ENCODE results near the gene CCT3.

The CCT3 gene

DNA sequence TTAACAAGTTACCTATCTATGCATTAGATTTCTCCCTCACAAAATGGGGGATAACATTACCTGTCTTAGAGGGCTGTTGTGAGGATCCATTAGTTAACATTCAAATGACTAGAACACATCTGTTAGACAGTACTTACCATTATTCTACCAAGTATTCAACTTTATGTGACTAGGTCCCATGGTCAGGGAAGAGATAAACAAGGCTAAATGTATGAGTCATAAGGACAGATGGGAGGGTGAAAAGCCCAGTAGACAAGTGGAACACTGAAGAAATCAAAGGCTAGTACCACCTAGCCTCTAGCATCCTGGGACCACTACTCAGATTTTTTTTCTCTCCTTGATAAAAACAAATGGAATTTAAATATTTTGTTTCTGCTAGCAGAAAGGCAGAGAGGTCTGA, 30.0 kb downstream of the CCT3 start:
- Histone ChIP-seq H3K4me2 (ENCODE audit: low read length) (no peak overlapping the region), H3K79me2 (ENCODE audit: control insufficient read depth, low read length) (no peaks in the 10 kb centered on the region), H3K9me3 (ENCODE audit: control insufficient read depth, insufficient read depth, low read length) (no peaks in the 10 kb centered on the region), H3K4me1 (ENCODE audit: control insufficient read depth, low read length) (no peaks in the 10 kb centered on the region), H3K4me3 (ENCODE audit: low read length) (no peak overlapping the region), H4K20me1 (ENCODE audit: control insufficient read depth, insufficient read depth, low read depth, low read length) (no peaks in the 10 kb centered on the region), H3K36me3 (ENCODE audit: control insufficient read depth, low read length) (peaks cover 65% of the 10 kb centered on the region), H3K27me3 (ENCODE audit: control insufficient read depth, low read length) (no peaks in the 10 kb centered on the region), H3F3A (ENCODE audit: control insufficient read depth, insufficient read depth) (peaks cover 32% of the 10 kb centered on the region), H3K27ac (ENCODE audit: low read depth, low read length) (no peak overlapping the region), H3K9me2 (replicated peaks; ENCODE audit: control insufficient read depth, low read length) (no peaks in the 10 kb centered on the region)
- TF ChIP-seq, protein P1, sequence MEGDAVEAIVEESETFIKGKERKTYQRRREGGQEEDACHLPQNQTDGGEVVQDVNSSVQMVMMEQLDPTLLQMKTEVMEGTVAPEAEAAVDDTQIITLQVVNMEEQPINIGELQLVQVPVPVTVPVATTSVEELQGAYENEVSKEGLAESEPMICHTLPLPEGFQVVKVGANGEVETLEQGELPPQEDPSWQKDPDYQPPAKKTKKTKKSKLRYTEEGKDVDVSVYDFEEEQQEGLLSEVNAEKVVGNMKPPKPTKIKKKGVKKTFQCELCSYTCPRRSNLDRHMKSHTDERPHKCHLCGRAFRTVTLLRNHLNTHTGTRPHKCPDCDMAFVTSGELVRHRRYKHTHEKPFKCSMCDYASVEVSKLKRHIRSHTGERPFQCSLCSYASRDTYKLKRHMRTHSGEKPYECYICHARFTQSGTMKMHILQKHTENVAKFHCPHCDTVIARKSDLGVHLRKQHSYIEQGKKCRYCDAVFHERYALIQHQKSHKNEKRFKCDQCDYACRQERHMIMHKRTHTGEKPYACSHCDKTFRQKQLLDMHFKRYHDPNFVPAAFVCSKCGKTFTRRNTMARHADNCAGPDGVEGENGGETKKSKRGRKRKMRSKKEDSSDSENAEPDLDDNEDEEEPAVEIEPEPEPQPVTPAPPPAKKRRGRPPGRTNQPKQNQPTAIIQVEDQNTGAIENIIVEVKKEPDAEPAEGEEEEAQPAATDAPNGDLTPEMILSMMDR (IDR thresholded peaks at IDR 0.05; ENCODE audit: low read depth, low read length, poor library complexity, severe bottlenecking), result no peak
- TF ChIP-seq EZH2phosphoT487 (IDR thresholded peaks at IDR 0.05; ENCODE audit: borderline replicate concordance, low read length), result no peak

DNA sequence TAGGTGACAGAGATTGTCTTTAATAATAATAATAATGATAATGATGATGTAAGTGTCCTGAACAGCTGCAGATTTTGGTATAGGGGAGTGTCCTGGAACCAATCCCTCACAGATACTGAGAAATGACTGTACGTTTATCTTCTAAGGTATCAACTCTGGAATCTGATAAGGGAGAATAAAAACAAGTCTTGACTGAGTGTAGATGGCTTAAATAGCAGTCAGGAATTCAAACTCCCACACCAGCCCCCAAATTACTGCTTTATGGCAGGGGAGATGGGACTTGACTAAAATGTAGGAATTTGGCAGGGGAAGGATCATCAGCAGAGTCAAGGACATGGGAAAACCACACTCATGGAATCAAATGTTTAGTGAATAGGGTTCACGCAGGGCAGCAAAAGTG, 32.9 kb downstream of the CCT3 start:
- no peaks in the 10 kb centered on the region for H3K79me2 ChIP-seq (ENCODE audit: control insufficient read depth, low read length)
- no peaks in the 10 kb centered on the region for H4K20me1 ChIP-seq (ENCODE audit: control insufficient read depth, insufficient read depth, low read depth, low read length)
- no peaks in the 10 kb centered on the region for H3K9me2 ChIP-seq (replicated peaks; ENCODE audit: control insufficient read depth, low read length)
- no peaks in the 10 kb centered on the region for H3K4me1 ChIP-seq (ENCODE audit: control insufficient read depth, low read length)
- H3K4me3 ChIP-seq (ENCODE audit: low read length), result no peak overlapping the region
- TF ChIP-seq EZH2phosphoT487 (IDR thresholded peaks at IDR 0.05; ENCODE audit: borderline replicate concordance, low read length), result no peak
- TF ChIP-seq, protein P1 (IDR thresholded peaks at IDR 0.05; ENCODE audit: low read depth, low read length, poor library complexity, severe bottlenecking), result no peak
- H3K4me2 ChIP-seq (ENCODE audit: low read length), result no peak overlapping the region
- H3K9me3 ChIP-seq (ENCODE audit: control insufficient read depth, insufficient read depth, low read length), result no peaks in the 10 kb centered on the region
- H3K36me3 ChIP-seq (ENCODE audit: control insufficient read depth, low read length), result peaks cover 39% of the 10 kb centered on the region
- no peak overlapping the region for H3K27ac ChIP-seq (ENCODE audit: low read depth, low read length)
- H3K27me3 ChIP-seq (ENCODE audit: control insufficient read depth, low read length), result no peaks in the 10 kb centered on the region
- peaks cover 42% of the 10 kb centered on the region for H3F3A ChIP-seq (ENCODE audit: control insufficient read depth, insufficient read depth)

DNA sequence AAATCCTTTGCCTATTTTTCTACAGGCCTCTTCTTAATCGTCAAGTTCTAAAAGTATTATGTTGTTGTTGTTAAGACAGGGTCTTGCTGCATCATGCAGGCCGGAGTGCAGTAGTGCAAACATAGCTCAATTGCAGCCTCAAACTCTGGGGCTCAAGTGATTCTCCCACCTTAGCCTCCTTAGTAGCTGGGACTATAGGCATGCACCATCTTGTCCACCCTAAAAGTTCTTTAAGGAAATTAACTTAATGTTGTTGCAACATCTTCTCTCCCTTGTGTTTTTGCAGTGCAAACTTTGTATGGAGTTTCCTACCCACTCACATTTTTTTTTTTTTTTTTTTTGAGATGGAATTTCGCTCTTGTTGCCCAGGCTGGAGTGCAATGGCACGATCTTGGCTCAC, 34.9 kb downstream of the CCT3 start:
- Histone ChIP-seq H3F3A (ENCODE audit: control insufficient read depth, insufficient read depth) (peaks cover 37% of the 10 kb centered on the region), H3K27ac (ENCODE audit: low read depth, low read length) (no peak overlapping the region), H3K36me3 (ENCODE audit: control insufficient read depth, low read length) (peaks cover 19% of the 10 kb centered on the region), H4K20me1 (ENCODE audit: control insufficient read depth, insufficient read depth, low read depth, low read length) (no peaks in the 10 kb centered on the region), H3K4me1 (ENCODE audit: control insufficient read depth, low read length) (no peaks in the 10 kb centered on the region), H3K27me3 (ENCODE audit: control insufficient read depth, low read length) (no peaks in the 10 kb centered on the region), H3K4me2 (ENCODE audit: low read length) (no peak overlapping the region), H3K79me2 (ENCODE audit: control insufficient read depth, low read length) (no peaks in the 10 kb centered on the region), H3K9me2 (replicated peaks; ENCODE audit: control insufficient read depth, low read length) (no peaks in the 10 kb centered on the region), H3K9me3 (ENCODE audit: control insufficient read depth, insufficient read depth, low read length) (no peaks in the 10 kb centered on the region), H3K4me3 (ENCODE audit: low read length) (no peak overlapping the region)
- TF ChIP-seq, protein P1 (IDR thresholded peaks at IDR 0.05; ENCODE audit: low read depth, low read length, poor library complexity, severe bottlenecking), result no peak
- TF ChIP-seq EZH2phosphoT487 (IDR thresholded peaks at IDR 0.05; ENCODE audit: borderline replicate concordance, low read length), result no peak
